GM19023 (cell line): ENCODE data around the gene ALAS1.

Experiments
- ATAC-seq: cut with Tn5 transposase; IDR thresholded peaks from one replicate; pipeline ENCODE4 v1.9.1; 2021; ENCODE audit warnings: mild to moderate bottlenecking, moderate library complexity; ENCODE audit not compliant: unreplicated experiment

Gene ALAS1

DNA sequence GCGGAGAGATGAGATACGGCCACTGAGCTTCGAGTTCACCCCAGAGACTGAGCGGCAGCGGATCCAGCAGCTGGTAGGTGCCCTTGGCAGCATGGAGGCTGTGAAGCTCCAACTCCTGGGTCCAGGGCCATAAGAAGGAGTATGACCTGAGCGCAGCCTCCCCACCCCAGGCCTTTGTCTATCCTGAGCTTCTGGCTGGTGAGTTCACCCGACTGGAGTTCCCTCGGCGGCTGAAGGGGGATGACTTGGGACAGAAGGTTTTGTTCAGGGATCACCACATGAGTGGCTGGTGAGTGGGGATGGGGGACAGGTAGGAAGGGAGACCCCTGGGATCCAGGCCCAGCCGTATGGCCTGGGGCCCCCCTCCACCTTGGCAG lies 50.2 kb downstream of the ALAS1 start:
- ATAC-seq, result no peak

DNA sequence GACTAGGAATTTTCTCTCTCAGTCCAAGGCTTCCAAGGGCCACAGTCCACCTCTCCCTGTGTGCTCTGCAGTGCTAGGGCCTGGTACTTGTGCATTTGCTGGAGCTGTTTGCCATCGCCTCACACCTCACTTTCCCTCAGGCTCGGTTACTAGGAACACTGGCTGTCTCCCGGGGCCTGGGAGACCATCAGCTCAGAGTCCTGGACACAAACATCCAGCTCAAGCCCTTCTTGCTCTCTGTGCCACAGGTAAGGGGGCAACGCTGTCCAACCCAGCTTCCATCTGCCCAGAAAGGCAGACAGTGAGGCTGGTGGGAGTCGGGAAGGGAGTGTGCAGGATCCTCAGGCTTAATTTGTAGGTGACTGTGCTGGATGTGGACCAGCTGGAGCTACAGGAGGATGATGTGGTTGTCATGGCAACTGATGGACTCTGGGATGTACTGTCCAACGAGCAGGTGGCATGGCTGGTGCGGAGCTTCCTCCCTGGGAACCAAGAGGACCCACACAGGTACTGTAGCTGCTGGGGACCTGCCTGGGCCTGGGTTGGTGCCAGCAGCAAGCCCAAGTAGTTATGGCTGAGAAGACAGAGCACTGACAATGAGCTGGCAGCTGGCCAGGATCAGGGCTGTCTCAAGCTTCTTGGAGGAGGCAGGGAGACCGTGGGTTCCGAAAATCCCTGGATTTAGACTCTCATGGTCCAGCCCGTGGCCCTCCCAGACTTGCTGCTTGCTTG lies 51.0 kb downstream of the ALAS1 start:
- ATAC-seq, result no peak

GRCh38 chr3:52249683-52250082 lies 51.7 kb downstream of the ALAS1 start:
- ATAC-seq, result no peak

DNA sequence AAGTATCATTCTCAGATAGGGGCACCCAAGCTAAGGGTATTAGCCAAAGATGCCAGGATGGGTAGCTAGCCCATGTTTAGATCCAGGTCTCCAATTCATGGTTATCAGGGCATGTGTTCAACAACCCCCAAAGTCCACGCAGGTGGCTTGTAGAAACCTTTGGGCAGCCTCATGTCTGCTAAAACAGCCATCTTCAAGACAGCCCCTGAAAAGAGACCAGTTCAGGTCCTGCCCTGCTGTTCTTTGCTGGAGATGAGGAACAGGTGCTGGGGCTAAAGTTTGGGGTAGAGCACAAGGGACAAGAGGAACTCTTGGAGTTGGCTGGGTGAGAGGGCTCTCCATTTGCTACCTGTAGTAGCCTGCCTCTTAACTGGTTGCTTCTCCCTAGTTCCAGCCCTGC lies 52.2 kb downstream of the ALAS1 start:
- ATAC-seq, result no peak

DNA sequence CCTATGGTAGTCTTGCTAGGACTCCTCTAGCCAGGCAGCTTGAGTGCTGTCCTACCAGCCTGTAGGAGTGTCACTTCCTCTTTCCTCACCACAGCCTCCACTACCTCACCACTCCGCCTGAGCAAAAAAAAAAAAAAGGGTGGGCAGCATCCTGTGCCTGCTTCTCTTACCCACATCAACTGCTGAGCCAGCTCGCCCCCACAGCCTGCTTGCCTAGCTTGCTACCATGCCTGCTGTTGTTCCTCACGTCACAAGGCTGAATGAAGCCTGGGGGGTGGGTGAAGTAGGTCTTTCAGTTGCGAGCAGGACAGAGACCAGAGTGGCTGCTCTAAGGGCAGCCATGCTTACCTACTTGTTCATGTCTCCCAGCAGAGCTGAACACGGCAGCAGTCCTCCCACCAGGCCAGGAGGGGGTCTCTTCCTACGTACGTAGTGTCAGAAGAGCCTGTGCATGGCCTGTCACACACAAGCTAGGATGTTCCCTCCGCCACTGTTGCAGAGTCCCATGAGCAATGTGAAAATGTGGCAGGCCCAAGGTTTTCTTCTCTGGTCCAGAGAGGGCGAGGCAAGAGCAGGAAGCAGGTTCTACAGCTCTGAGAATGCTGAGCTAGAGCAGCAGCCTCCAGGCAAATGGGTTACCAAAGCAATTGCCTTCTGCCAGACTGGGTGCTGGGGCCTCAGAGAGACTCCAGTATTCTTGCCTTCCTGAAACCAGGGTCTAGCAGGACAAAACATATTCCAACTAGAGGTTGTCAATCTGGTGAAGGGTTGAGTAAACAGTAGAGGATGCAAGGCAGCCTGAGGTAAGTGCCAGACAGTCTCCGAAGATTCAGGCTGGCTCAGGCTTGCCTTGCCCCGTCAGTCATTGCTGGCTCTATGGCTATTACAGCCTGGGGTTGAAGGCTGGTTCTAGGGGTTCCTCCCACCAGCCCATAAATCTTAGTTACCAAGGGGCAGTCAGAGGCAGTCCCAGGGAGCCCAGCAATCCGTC lies 55.6 kb downstream of the ALAS1 start:
- ATAC-seq, result peak; percentile 92

- no peak for ATAC-seq
These were observed 56.6 kb downstream of the ALAS1 start for GRCh38 chr3:52254608-52255007.

- ATAC-seq, result no peak
These were observed 58.2 kb downstream of the ALAS1 start for GRCh38 chr3:52256159-52256558.

- ATAC-seq, result no peak
These were observed 58.7 kb downstream of the ALAS1 start for GRCh38 chr3:52256622-52257021.

GRCh38 chr3:52257911-52258310 lies 60.0 kb downstream of the ALAS1 start:
- ATAC-seq, result no peak

- no peak for ATAC-seq
These were observed 61.1 kb downstream of the ALAS1 start for GRCh38 chr3:52259035-52259434.

GRCh38 chr3:52259448-52259847 lies 61.5 kb downstream of the ALAS1 start:
- no peak for ATAC-seq

GRCh38 chr3:52262447-52262846 lies 64.5 kb downstream of the ALAS1 start:
- ATAC-seq, result no peak
